ENCODE measurements around the gene CUL4B.
A peak's percentile ranks its signal among the peaks of the same experiment; 100 is the strongest.
"Not testable (repeated sequence)": the region's sequence is repeated elsewhere in the genome, so short reads cannot be mapped to it uniquely, and the experiment has no call there.

Gene CUL4B

GRCh38 chrX:120517936-120518335, 42.8 kb downstream of the CUL4B start:
- DNase-seq = no peak

- DNase-seq = no peak
Observed at GRCh38 chrX:120514236-120514635, 46.5 kb downstream of the CUL4B start.

- DNase-seq = no peak
Observed at GRCh38 chrX:120512627-120513026, 48.1 kb downstream of the CUL4B start.

GRCh38 chrX:120512222-120512621, 48.5 kb downstream of the CUL4B start:
- no peak for DNase-seq

GRCh38 chrX:120504569-120504968, 56.2 kb downstream of the CUL4B start:
- no peak for DNase-seq

GRCh38 chrX:120499301-120500072, 61.3 kb downstream of the CUL4B start:
- DNase-seq = no peak

GRCh38 chrX:120490119-120490518, 70.6 kb downstream of the CUL4B start:
- not testable (repeated sequence) for DNase-seq

- no peak for DNase-seq
Observed at GRCh38 chrX:120486786-120487185, 74.0 kb downstream of the CUL4B start.

GRCh38 chrX:120485638-120486520, 74.9 kb downstream of the CUL4B start:
- peak; percentile 11 for DNase-seq

GRCh38 chrX:120485315-120485637, 75.5 kb downstream of the CUL4B start:
- DNase-seq = no peak

GRCh38 chrX:120477453-120477852, 83.3 kb downstream of the CUL4B start:
- no peak for DNase-seq

GRCh38 chrX:120476714-120477113, 84.0 kb downstream of the CUL4B start:
- no peak for DNase-seq

GRCh38 chrX:120475447-120475846, 85.3 kb downstream of the CUL4B start:
- not testable (repeated sequence) for DNase-seq

Data from activated gamma-delta T cell (primary cell).